Measurements from ENCODE around the gene ACBD4. TPM values are rescaled to one million over a fixed set of nuclear protein-coding genes. Genes with fewer than 3 reads are reported as not detected.

ACBD4 gene
- total and polyA plus RNA-seq, 2 of the 13 experiments (the other 11 are each of a cell fraction or from before 2014, with no cell fraction given): 16.1 to 26.9 TPM

DNA sequence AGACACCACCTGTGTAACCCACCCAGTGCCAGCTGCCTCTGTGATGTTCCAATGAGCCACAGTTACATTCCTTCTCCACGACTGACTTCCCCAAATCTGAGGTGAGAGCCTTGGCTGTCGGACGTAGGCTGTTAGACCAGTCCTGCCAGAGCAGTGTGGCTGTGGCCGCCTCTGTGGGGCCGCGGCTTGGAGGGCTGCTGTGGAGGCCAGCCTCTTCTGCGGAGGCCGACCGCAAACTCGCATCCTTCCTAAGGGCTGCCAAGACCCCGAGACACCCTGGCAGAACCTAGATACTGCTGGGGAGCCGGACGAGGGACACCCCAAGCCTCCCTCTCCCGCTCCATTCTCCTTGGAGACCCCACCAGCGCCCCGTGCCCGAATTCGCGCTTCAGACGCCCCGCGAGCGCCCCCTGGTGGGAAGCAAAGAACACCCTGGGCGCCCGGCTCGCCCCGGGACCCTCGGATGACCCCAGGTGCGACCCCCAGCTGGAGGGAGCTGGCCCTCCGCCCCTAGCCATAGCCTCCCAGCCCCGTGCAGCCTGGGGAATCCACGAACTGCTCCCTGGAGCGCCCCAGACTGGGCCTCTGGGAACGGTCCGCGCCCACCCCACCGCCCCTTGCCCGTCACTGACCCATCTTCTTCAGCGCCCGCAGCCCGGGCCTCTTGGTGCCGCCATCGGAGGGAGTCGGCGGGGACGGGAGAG lies 3.7 kb upstream of the ACBD4 start (continued):
- TF ChIP-seq ZNF724P (CRISPR knock-in tag; IDR thresholded peaks at IDR 0.05; ENCODE audit: borderline replicate concordance) (peak; percentile 42; the same call in 1 of the 2 replicates), ZNF674 (CRISPR knock-in tag; IDR thresholded peaks at IDR 0.05; ENCODE audit: low read depth) (no peak), ZNF629 (CRISPR knock-in tag; conservative IDR thresholded peaks at IDR 0.05) (no peak), POLR2A (IDR thresholded peaks at IDR 0.05; ENCODE audit: insufficient read depth in 1 of 2, low read depth in 2 of 2, low read length in 2 of 2) (no peak), ATF5 (CRISPR knock-in tag; IDR thresholded peaks at IDR 0.05; ENCODE audit: low read depth) (no peak), JUND (CRISPR knock-in tag; IDR thresholded peaks at IDR 0.05) (no peak), NR2F6 (IDR thresholded peaks at IDR 0.05) (0 out of 2 replicates have a peak, but pooled peaks have one; percentile 12), NR2F6 (CRISPR knock-in tag; IDR thresholded peaks at IDR 0.05) (peak; percentile 59; the same call in 1 of the 2 replicates), ADNP (CRISPR knock-in tag; IDR thresholded peaks at IDR 0.05) (peak; percentile 55; the same call in 1 of the 2 replicates), ZBTB20 (CRISPR knock-in tag; IDR thresholded peaks at IDR 0.05; ENCODE audit: borderline replicate concordance, low read depth) (0 out of 2 replicates have a peak, but pooled peaks have one; percentile 24), ZNF333 (CRISPR knock-in tag; IDR thresholded peaks at IDR 0.05; ENCODE audit: borderline replicate concordance) (no peak), FOXK1 (CRISPR knock-in tag; IDR thresholded peaks at IDR 0.05; ENCODE audit: borderline replicate concordance, low read depth) (no peak), ZNF296 (CRISPR knock-in tag; conservative IDR thresholded peaks at IDR 0.05) (no peak), ARNT2 (CRISPR knock-in tag; IDR thresholded peaks at IDR 0.05; ENCODE audit: low read depth) (0 out of 2 replicates have a peak, but pooled peaks have one; percentile 27), USF2 (IDR thresholded peaks at IDR 0.05; ENCODE audit: low read depth, low read length) (no peak), USF2 (CRISPR knock-in tag; IDR thresholded peaks at IDR 0.05; ENCODE audit: borderline replicate concordance) (no peak), TBP (CRISPR knock-in tag; IDR thresholded peaks at IDR 0.05) (peak; percentile 55; the same call in 1 of the 2 replicates), ZNF589 (CRISPR knock-in tag; conservative IDR thresholded peaks at IDR 0.05) (no peak), ZNF326 (CRISPR knock-in tag; IDR thresholded peaks at IDR 0.05; ENCODE audit: borderline replicate concordance) (0 out of 2 replicates have a peak, but pooled peaks have one; percentile 9), JUNB (CRISPR knock-in tag; IDR thresholded peaks at IDR 0.05; ENCODE audit: borderline replicate concordance) (no peak), SYNCRIP (IDR thresholded peaks at IDR 0.05; ENCODE audit: insufficient read depth, low read depth, low read length) (no peak), ZNF543 (CRISPR knock-in tag; IDR thresholded peaks at IDR 0.05) (peak; percentile 76; the same call in 1 of the 2 replicates)
- TF ChIP-seq, protein P1, sequence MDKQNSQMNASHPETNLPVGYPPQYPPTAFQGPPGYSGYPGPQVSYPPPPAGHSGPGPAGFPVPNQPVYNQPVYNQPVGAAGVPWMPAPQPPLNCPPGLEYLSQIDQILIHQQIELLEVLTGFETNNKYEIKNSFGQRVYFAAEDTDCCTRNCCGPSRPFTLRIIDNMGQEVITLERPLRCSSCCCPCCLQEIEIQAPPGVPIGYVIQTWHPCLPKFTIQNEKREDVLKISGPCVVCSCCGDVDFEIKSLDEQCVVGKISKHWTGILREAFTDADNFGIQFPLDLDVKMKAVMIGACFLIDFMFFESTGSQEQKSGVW (CRISPR knock-in tag; IDR thresholded peaks at IDR 0.05; ENCODE audit: borderline replicate concordance): no peak
- TF ChIP-seq, protein P2, sequence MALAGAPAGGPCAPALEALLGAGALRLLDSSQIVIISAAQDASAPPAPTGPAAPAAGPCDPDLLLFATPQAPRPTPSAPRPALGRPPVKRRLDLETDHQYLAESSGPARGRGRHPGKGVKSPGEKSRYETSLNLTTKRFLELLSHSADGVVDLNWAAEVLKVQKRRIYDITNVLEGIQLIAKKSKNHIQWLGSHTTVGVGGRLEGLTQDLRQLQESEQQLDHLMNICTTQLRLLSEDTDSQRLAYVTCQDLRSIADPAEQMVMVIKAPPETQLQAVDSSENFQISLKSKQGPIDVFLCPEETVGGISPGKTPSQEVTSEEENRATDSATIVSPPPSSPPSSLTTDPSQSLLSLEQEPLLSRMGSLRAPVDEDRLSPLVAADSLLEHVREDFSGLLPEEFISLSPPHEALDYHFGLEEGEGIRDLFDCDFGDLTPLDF (CRISPR knock-in tag; IDR thresholded peaks at IDR 0.05): no peak
- TF ChIP-seq, protein P3, sequence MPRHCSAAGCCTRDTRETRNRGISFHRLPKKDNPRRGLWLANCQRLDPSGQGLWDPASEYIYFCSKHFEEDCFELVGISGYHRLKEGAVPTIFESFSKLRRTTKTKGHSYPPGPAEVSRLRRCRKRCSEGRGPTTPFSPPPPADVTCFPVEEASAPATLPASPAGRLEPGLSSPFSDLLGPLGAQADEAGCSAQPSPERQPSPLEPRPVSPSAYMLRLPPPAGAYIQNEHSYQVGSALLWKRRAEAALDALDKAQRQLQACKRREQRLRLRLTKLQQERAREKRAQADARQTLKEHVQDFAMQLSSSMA (CRISPR knock-in tag; IDR thresholded peaks at IDR 0.05): no peak; the same call in 1 of the 2 replicates
